Activated B cell treated with CpG ODN at 0.5 μM for 24 hours (primary cell): ENCODE results near the gene LAPTM5. TPM values are rescaled to one million over a fixed set of nuclear protein-coding genes. Genes with fewer than 3 reads are reported as not detected.

Source experiments
- ATAC-seq: fragments of 200-7000 bp; cut with Tn5 transposase; one replicate; pipeline ENCODE4 v1.10.0; 2021; ENCODE audit warnings: low read depth, mild to moderate bottlenecking, moderate library complexity
- CTCF ChIA-PET: fragments of 350-600 bp; sonication (Branson Sonifier 250); formaldehyde crosslinking; loops from one replicate; lab custom pipeline; 2021; ENCODE audit warnings: antibody characterized with exemption; lab: Charles Lee
- POLR2A ChIA-PET: fragments of 350-600 bp; sonication (Branson Sonifier 250); formaldehyde crosslinking; loops from one replicate; lab custom pipeline; 2021; ENCODE audit warnings: antibody characterized with exemption; lab: Charles Lee
- DNase-seq: peaks from one replicate; pipeline ENCODE4 v3.0.0; 2022
- H3K27ac Mint-ChIP-seq: one replicate; pipeline ENCODE4 v1.8.0; 2020; ENCODE audit warnings: mixed read lengths
- H3K27me3 Mint-ChIP-seq: one replicate; pipeline ENCODE4 v1.8.0; 2021; ENCODE audit warnings: mixed read lengths
- H3K36me3 Mint-ChIP-seq: one replicate; pipeline ENCODE4 v1.8.0; 2021; ENCODE audit warnings: low read depth, mixed read lengths
- H3K4me1 Mint-ChIP-seq: one replicate; pipeline ENCODE4 v1.8.0; 2021; ENCODE audit warnings: mixed read lengths
- H3K4me3 Mint-ChIP-seq: one replicate; pipeline ENCODE4 v1.8.0; 2020; ENCODE audit warnings: mild to moderate bottlenecking, mixed read lengths
- H3K9me3 Mint-ChIP-seq: one replicate; pipeline ENCODE4 v1.8.0; 2020; ENCODE audit warnings: mixed read lengths
- CTCF ChIP-seq: fragments of 200-600 bp; IDR thresholded peaks from one replicate; pipeline ENCODE4 v1.8.0; 2022; ENCODE audit warnings: antibody characterized with exemption, mild to moderate bottlenecking
- intact Hi-C: fragments of 100-400 bp; cut with micrococcal nuclease; formaldehyde crosslinking; loops from one replicate; pipeline ENCODE4 v1.15.1; 2024
- total RNA-seq: library from RNA; stranded (reverse); gene quantifications from 2 replicates; pipeline ENCODE4 v1.2.3, GENCODE V29; 2022

The LAPTM5 gene
- total RNA-seq, 1 donor from 2014 or later, result 766 TPM

DNA sequence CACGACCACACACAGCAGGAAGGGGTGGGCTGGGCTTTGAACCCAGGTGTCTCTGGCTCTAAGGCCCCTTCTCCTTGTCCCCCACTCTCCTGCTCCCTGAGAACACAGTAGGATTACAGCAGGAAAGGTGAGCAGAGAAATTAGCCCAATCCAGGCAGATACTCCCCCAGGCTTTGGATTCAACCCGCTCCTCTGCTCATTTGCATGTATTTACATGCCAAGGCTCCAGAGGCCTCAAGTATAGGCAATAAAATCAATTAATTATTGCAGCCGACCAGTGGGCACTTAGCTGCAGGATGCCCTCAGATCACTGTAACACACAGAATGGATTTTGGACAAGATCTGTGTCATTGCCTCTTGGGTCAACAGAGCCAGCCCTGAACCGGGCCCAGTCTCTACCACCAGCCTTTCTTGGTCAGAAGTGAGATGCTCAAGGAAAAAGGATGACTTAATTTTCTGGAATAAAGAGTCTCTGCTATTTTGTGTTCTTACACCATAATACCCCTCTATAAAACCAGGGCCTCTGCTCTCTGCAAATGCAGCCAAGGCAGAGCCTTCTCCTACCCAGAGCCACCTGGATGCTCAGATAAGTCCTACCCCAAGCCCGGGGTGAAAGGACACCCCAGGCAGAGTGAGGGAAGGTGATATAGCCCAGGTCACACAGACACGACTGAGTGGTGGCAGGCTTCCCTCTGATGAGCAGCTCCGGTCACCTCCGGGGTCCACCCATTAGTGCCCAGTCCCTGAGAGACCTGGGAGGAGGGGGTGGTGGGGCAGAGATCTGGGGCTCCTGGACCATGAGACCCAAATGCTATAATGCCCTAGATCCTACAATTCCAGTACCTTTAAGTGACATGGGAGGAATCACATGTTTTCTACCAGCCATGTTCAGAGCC is 63.0 kb downstream of the LAPTM5 start:
- DNase-seq, result no peak
- ChIA-PET POLR2A (no interaction called here), CTCF (no interaction called here)
- intact Hi-C loops, result no loop called here
- Mint-ChIP-seq H3K36me3 (no peaks in the 10 kb centered on the region), H3K9me3 (no peaks in the 10 kb centered on the region), H3K27ac (no peak overlapping the region), H3K27me3 (peaks cover 19% of the 10 kb centered on the region), H3K4me1 (peaks cover 2% of the 10 kb centered on the region), H3K4me3 (no peak overlapping the region)
- no peak for TF ChIP-seq CTCF
- ATAC-seq, result no peak

DNA sequence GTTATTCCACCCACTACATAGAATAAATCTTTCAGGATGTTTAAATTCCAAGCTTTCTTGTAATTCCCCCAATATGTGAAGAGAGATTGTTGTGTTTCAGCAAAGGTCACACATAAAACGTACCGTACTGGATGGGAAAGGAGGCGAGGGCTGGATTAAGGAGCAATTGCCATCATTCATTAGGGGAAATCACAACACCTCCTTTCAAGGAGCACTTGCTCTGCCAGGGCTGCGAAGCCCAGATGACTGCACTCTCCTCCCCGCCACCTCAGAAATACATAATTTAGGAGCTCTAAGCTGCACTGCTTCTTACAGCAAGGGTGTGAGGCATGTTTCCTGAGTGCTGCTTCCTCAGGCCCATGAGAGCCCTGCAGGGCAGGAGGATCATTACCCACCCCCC is 63.8 kb downstream of the LAPTM5 start:
- Mint-ChIP-seq H3K9me3 (no peaks in the 10 kb centered on the region), H3K36me3 (no peaks in the 10 kb centered on the region), H3K27ac (no peak overlapping the region), H3K4me1 (peaks cover 2% of the 10 kb centered on the region), H3K4me3 (no peak overlapping the region), H3K27me3 (peaks cover 23% of the 10 kb centered on the region)
- ChIA-PET POLR2A (no interaction called here), CTCF (no interaction called here)
- TF ChIP-seq CTCF, result no peak
- ATAC-seq, result no peak
- DNase-seq, result no peak
- intact Hi-C loops, result no loop called here

DNA sequence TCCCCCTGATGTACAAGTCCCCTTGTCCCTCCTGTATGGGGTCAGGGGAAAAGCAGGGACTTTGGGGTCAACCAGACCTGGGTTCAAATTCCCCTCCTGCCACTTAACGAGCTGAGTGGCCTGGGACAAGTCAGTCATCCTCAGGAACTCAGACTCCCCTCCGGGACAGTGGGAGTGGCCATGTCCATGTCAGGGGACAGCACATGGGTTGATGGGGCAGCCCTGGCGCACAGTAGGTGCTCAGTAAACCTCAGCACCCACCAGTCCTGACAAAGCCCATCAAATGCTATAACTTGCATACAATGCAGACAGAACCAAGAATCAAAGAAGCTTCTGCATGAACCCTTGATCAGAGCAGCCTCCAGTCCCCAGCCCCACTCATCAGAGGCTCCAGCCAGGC is 64.2 kb downstream of the LAPTM5 start:
- Mint-ChIP-seq H3K4me1 (peaks cover 2% of the 10 kb centered on the region), H3K9me3 (no peaks in the 10 kb centered on the region), H3K4me3 (no peak overlapping the region), H3K27me3 (peaks cover 24% of the 10 kb centered on the region), H3K27ac (no peak overlapping the region), H3K36me3 (no peaks in the 10 kb centered on the region)
- no peak for DNase-seq
- CTCF ChIA-PET, result no interaction called here
- POLR2A ChIA-PET, result no interaction called here
- intact Hi-C loops, result no loop called here
- ATAC-seq, result no peak
- TF ChIP-seq CTCF, result no peak

- no peak overlapping the region for H3K27ac Mint-ChIP-seq
- peaks cover 2% of the 10 kb centered on the region for H3K4me1 Mint-ChIP-seq
- H3K9me3 Mint-ChIP-seq, result no peaks in the 10 kb centered on the region
- no peak for TF ChIP-seq CTCF
- intact Hi-C loops, result no loop called here
- no peak overlapping the region for H3K4me3 Mint-ChIP-seq
- DNase-seq (no peak), ATAC-seq (no peak)
- H3K27me3 Mint-ChIP-seq, result peaks cover 24% of the 10 kb centered on the region
- ChIA-PET CTCF (no interaction called here), POLR2A (no interaction called here)
- H3K36me3 Mint-ChIP-seq, result no peaks in the 10 kb centered on the region
Observed at GRCh38 chr1:30692948-30693301, 64.6 kb downstream of the LAPTM5 start.

DNA sequence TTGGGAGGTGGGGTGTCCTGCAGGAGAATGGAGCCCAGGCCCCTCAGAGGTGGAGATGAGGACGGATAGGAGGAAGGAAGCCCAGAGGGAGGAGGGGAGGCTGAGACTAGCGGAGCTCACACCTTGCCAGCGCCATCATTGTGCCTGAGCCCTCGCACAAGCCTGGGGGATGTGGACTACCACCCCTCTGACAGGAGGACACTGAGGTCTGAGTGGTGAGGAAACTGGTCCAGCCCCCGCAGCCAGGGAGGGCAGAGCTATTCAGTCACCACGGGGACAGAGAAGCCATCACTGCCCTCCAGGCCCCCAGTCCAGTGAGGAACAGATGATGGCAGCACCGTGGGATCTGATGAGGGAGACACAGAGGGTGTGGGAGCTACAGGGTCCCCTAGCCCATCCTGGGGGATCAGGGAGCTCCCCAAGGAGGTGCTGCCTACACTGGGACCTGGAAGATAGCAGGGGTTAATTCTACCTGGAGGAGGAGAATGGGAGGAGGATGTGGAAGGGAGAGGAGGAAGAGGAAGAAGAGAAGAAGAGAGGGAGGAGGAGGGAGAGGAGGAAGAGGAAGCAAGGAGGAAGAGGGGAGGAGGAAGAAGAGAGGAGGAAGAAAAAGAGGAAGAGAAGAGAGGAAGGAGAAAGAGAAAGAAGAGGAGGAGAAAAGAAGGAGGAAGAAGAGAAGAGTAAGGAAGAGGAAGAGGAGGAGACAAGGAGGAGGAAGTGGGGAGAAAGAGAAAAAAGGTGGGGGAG is 65.2 kb downstream of the LAPTM5 start:
- Mint-ChIP-seq H3K9me3 (no peaks in the 10 kb centered on the region), H3K4me1 (peaks cover 2% of the 10 kb centered on the region), H3K27ac (no peak overlapping the region), H3K36me3 (no peaks in the 10 kb centered on the region), H3K27me3 (peaks cover 28% of the 10 kb centered on the region), H3K4me3 (no peak overlapping the region)
- no peak for ATAC-seq
- ChIA-PET CTCF (no interaction called here), POLR2A (no interaction called here)
- no peak for DNase-seq
- no peak for TF ChIP-seq CTCF
- intact Hi-C loops, result no loop called here
